GM12878 (cell line): ENCODE data around the gene TANC1. TPM values are rescaled to one million over a fixed set of nuclear protein-coding genes. Genes with fewer than 3 reads are reported as not detected.

Experiments used
- ATAC-seq: fragments of 200-7000 bp; cut with Tn5 transposase; 3 replicates; pipeline ENCODE4 v1.9.1; 2020; ENCODE audit warnings: mild to moderate bottlenecking, moderate library complexity
- BruUV-seq: library from RNA; stranded (reverse); fragments of 400-500 nt; replicated peaks from 2 replicates; lab custom pipeline; 2021; lab: Mats Ljungman, UMichigan
- CTCF ChIA-PET: fragments of 300-600 bp; sonication (Branson Sonifier 250); formaldehyde crosslinking; extraction: SDS; loops from one replicate; lab custom pipeline; 2021; ENCODE audit warnings: inconsistent platforms; lab: Yijun Ruan, JAX
- POLR2A ChIA-PET: fragments of 350-600 bp; formaldehyde crosslinking; extraction: SDS; loops from one replicate; lab custom pipeline; 2021; ENCODE audit warnings: inconsistent platforms; lab: Charles Lee
- RAD21 ChIA-PET: fragments of 300-600 bp; sonication (Branson Sonifier 250); formaldehyde crosslinking; loops from one replicate; lab custom pipeline; 2023; ENCODE audit warnings: antibody characterized with exemption; ENCODE audit not compliant: unreplicated experiment; lab: Charles Lee
- SMC1A ChIA-PET: fragments of 300-600 bp; sonication (Branson Sonifier 250); formaldehyde crosslinking; loops from one replicate; lab custom pipeline; 2023; ENCODE audit not compliant: unreplicated experiment, uncharacterized antibody; lab: Charles Lee
- DNase-seq: peaks from one replicate; pipeline ENCODE4 v3.0.0-alpha.2; 2011; ENCODE audit warnings: low read depth, low spot score
- FAIRE-seq: peaks from 3 replicates; lab custom pipeline; 2011; peaks lifted over from hg19 to GRCh38; lab: Jason Lieb, UNC
- H2AFZ ChIP-seq: 2 replicates; pipeline ENCODE4 v1.6.0; 2011; ENCODE audit warnings: low read depth, low read length, control low read depth; ENCODE audit not compliant: control insufficient read depth
- H3K27ac ChIP-seq: 2 replicates; pipeline ENCODE4 v1.5.1; 2011; ENCODE audit warnings: control low read depth; ENCODE audit not compliant: control insufficient read depth, insufficient read depth
- H3K27me3 ChIP-seq, 2 experiments: replicated peaks in 1 of 2; 2 replicates each; pipeline versions ENCODE4 v1.6.0 to v1.6.1; 2011; ENCODE audit warnings: low read length in 1 of 2; ENCODE audit not compliant: control insufficient read depth in 2 of 2, insufficient read depth in 2 of 2
- H3K36me3 ChIP-seq, 2 experiments: 2 replicates each; pipeline ENCODE4 v1.5.1; 2011; ENCODE audit warnings: low read length in 1 of 2; ENCODE audit not compliant: control insufficient read depth in 2 of 2, insufficient read depth in 2 of 2
- H3K4me1 ChIP-seq: 2 replicates; pipeline ENCODE4 v1.6.1; 2011; ENCODE audit warnings: mild to moderate bottlenecking, low read length, moderate library complexity, mixed read lengths; ENCODE audit not compliant: control insufficient read depth, insufficient read depth
- H3K4me2 ChIP-seq: 2 replicates; pipeline ENCODE4 v1.6.0; 2011; ENCODE audit warnings: control low read depth; ENCODE audit not compliant: control insufficient read depth, insufficient read depth
- H3K4me3 ChIP-seq: fragments of 200-600 bp; sonication (generic); 2 replicates; pipeline ENCODE4 v1.5.1; 2016
- H3K79me2 ChIP-seq: 2 replicates; pipeline ENCODE4 v1.6.0; 2011; ENCODE audit warnings: low read length; ENCODE audit not compliant: control insufficient read depth, insufficient read depth
- H3K9ac ChIP-seq: 2 replicates; pipeline ENCODE4 v1.8.0; 2011; ENCODE audit warnings: low read length, control low read depth, mixed read lengths; ENCODE audit not compliant: control insufficient read depth, insufficient read depth
- H3K9me3 ChIP-seq: replicated peaks from 3 replicates; pipeline ENCODE4 v1.5.1; 2011; ENCODE audit warnings: mild to moderate bottlenecking, low read length; ENCODE audit not compliant: control insufficient read depth, insufficient read depth
- H4K20me1 ChIP-seq: 2 replicates; pipeline ENCODE4 v1.6.0; 2011; ENCODE audit not compliant: control insufficient read depth, insufficient read depth
- CHD4 ChIP-seq: fragments of 200-600 bp; sonication (generic); IDR thresholded peaks from 2 replicates; pipeline ENCODE4 v1.6.1; 2016; ENCODE audit warnings: mild to moderate bottlenecking
- EGR1 ChIP-seq, 2 experiments: IDR thresholded peaks; 1 replicate in 1 of 2; 2 replicates in 1 of 2; pipeline ENCODE4 v1.6.1; 2011 to 2012; ENCODE audit warnings: low read depth in 2 of 2, low read length in 2 of 2, borderline replicate concordance in 1 of 2, mild to moderate bottlenecking in 1 of 2, moderate library complexity in 1 of 2
- FOXK2 ChIP-seq: fragments of 450-650 bp; IDR thresholded peaks from 2 replicates; pipeline ENCODE4 v1.6.1; 2017; ENCODE audit warnings: mild to moderate bottlenecking, moderate library complexity
- GABPA ChIP-seq: IDR thresholded peaks from 2 replicates; pipeline ENCODE4 v1.6.1; 2014; ENCODE audit warnings: antibody characterized with exemption, low read depth, mild to moderate bottlenecking, inconsistent platforms
- HCFC1 ChIP-seq: fragments of 150-350 bp; IDR thresholded peaks from 2 replicates; pipeline ENCODE4 v1.6.1; 2014; ENCODE audit warnings: low read length
- IRF4 ChIP-seq: IDR thresholded peaks from 2 replicates; pipeline ENCODE4 v1.6.1; 2011; ENCODE audit warnings: low read depth, low read length
- JUND ChIP-seq: IDR thresholded peaks from 2 replicates; pipeline ENCODE4 v1.6.1; 2012; ENCODE audit warnings: low read depth, mild to moderate bottlenecking, low read length, improper control_type of control experiment, moderate library complexity
- SMAD5 ChIP-seq: IDR thresholded peaks from 2 replicates; pipeline ENCODE4 v1.6.1; 2016; ENCODE audit warnings: antibody characterized with exemption, low read depth
- SP1 ChIP-seq: IDR thresholded peaks from one replicate; pipeline ENCODE4 v1.6.1; 2011; ENCODE audit warnings: low read depth, low read length
- TARDBP ChIP-seq: IDR thresholded peaks from 2 replicates; pipeline ENCODE4 v1.6.1; 2016; ENCODE audit warnings: borderline replicate concordance
- ZBED1 ChIP-seq: IDR thresholded peaks from 2 replicates; pipeline ENCODE4 v1.6.1; 2016; ENCODE audit warnings: borderline replicate concordance
- ZBTB11 ChIP-seq: fragments of 450-650 bp; formaldehyde crosslinking; IDR thresholded peaks from 2 replicates; pipeline ENCODE4 v1.5.0; 2022; ENCODE audit warnings: mild to moderate bottlenecking, missing genetic modification characterization
- ZNF207 ChIP-seq: fragments of 450-650 bp; IDR thresholded peaks from 2 replicates; pipeline ENCODE4 v1.6.1; 2014; ENCODE audit warnings: antibody characterized with exemption, mild to moderate bottlenecking, borderline replicate concordance
- ZNF622 ChIP-seq: fragments of 450-650 bp; IDR thresholded peaks from 2 replicates; pipeline ENCODE4 v1.6.1; 2017; ENCODE audit warnings: mild to moderate bottlenecking, inconsistent platforms
- WGBS: methylation state at CpG from one replicate; pipeline ENCODE4 v1.1.6; 2016; ENCODE audit warnings: low lambda C conversion rate; ENCODE audit not compliant: insufficient replicate concordance, insufficient coverage; ENCODE audit errors: missing lambda C conversion rate; 5-methylcytosine and 5-hydroxymethylcytosine counted together
- in situ Hi-C: fragments of 300-500 bp; cut with MboI; formaldehyde crosslinking; loops from 9 replicates; pipeline ENCODE4 v1.14.3; 2018; ENCODE audit warnings: mixed read lengths
- intact Hi-C: fragments of 100-400 bp; cut with micrococcal nuclease; formaldehyde crosslinking; loops from one replicate; pipeline ENCODE4 v1.14.2; 2022; ENCODE audit not compliant: unreplicated experiment
- polyA plus RNA-seq, 11 experiments: library from polyadenylated mRNA; depleted of rRNA in 4 of 11; unstranded in 6 of 11; stranded (reverse) in 5 of 11; fragments of >200 nt; fragmentation: Nextera tagmentation in 4 of 11; fragmentation: Illumina TruSeq in 1 of 11; extraction: Ambion mirVana in 4 of 11; extraction: Trizol in 1 of 11; gene quantifications; 1 replicate in 1 of 11; 2 replicates in 10 of 11; pipeline versions ENCODE4 v1.2.1 to v1.2.3, GENCODE V29; 2011 to 2016; ENCODE audit warnings: inconsistent platforms in 2 of 11, missing spikeins in 2 of 11, low read depth in 1 of 11
- total RNA-seq, 4 experiments: library from RNA; depleted of rRNA in 3 of 4; stranded (reverse); fragments of >200 nt in 3 of 4; fragmentation: Illumina TruSeq in 1 of 4; extraction: Trizol in 1 of 4; gene quantifications; 2 replicates each; pipeline versions ENCODE4 v1.2.1 to v1.2.3, GENCODE V29; 2013 to 2021
- TF ChIP-seq, protein P1 (sequence below): IDR thresholded peaks from 2 replicates; pipeline ENCODE4 v1.6.1; 2012; ENCODE audit warnings: mild to moderate bottlenecking, low read depth, low read length
- TF ChIP-seq, protein P2 (sequence below): IDR thresholded peaks from 2 replicates; pipeline ENCODE4 v1.6.1; 2011; ENCODE audit warnings: borderline replicate concordance, low read depth, mild to moderate bottlenecking, moderate library complexity, low read length; ENCODE audit not compliant: insufficient read depth, poor library complexity, severe bottlenecking

Gene TANC1
- total and polyA plus RNA-seq, 10 of the 15 experiments (the other 5 are each of a cell fraction or from before 2014, with no cell fraction given), result 0.05 to 5.0 (median 0.34) TPM

GRCh38 chr2:158973116-158973956 lies 4.9 kb downstream of the TANC1 start:
- Histone ChIP-seq H3K9ac (no peak overlapping the region), H3K36me3 (no peaks in the 10 kb centered on the region), H3K4me3 (no peak overlapping the region), H4K20me1 (no peaks in the 10 kb centered on the region), H2AFZ (no peak overlapping the region), H3K4me1 (no peaks in the 10 kb centered on the region), H3K4me2 (no peak overlapping the region), H3K9me3 (no peaks in the 10 kb centered on the region), H3K79me2 (no peaks in the 10 kb centered on the region), H3K27me3 (peaks cover 4 to 10% of the 10 kb centered on the region in 2 experiments), H3K27ac (no peak overlapping the region)
- ATAC-seq (no peak), DNase-seq (no peak), FAIRE-seq (no peak)
- 75% methylated on average over 8 of the region's 8 CpGs for WGBS
- RAD21 ChIA-PET, result no interaction called here
- intact Hi-C loops (no loop called here), in situ Hi-C loops (no loop called here)
- SMC1A ChIA-PET, result no interaction called here
- CTCF ChIA-PET, result no interaction called here
- no TSS peak for BruUV-seq
- POLR2A ChIA-PET, result no interaction called here
- TF ChIP-seq ZNF207 (no peak), SMAD5 (no peak), ZBTB11 (CRISPR knock-in tag) (no peak), ZNF622 (no peak), FOXK2 (no peak), CHD4 (no peak), JUND (no peak), EGR1 (IDR thresholded peaks at IDR 0.05; ENCODE audit: borderline replicate concordance in 1 of 2, low read depth in 2 of 2, low read length in 2 of 2) (no peak), IRF4 (no peak), ZBED1 (no peak), SP1 (no peak), GABPA (no peak), HCFC1 (no peak), TARDBP (no peak)
- TF ChIP-seq, protein P1, sequence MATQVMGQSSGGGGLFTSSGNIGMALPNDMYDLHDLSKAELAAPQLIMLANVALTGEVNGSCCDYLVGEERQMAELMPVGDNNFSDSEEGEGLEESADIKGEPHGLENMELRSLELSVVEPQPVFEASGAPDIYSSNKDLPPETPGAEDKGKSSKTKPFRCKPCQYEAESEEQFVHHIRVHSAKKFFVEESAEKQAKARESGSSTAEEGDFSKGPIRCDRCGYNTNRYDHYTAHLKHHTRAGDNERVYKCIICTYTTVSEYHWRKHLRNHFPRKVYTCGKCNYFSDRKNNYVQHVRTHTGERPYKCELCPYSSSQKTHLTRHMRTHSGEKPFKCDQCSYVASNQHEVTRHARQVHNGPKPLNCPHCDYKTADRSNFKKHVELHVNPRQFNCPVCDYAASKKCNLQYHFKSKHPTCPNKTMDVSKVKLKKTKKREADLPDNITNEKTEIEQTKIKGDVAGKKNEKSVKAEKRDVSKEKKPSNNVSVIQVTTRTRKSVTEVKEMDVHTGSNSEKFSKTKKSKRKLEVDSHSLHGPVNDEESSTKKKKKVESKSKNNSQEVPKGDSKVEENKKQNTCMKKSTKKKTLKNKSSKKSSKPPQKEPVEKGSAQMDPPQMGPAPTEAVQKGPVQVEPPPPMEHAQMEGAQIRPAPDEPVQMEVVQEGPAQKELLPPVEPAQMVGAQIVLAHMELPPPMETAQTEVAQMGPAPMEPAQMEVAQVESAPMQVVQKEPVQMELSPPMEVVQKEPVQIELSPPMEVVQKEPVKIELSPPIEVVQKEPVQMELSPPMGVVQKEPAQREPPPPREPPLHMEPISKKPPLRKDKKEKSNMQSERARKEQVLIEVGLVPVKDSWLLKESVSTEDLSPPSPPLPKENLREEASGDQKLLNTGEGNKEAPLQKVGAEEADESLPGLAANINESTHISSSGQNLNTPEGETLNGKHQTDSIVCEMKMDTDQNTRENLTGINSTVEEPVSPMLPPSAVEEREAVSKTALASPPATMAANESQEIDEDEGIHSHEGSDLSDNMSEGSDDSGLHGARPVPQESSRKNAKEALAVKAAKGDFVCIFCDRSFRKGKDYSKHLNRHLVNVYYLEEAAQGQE, result no peak
- TF ChIP-seq, protein P2, sequence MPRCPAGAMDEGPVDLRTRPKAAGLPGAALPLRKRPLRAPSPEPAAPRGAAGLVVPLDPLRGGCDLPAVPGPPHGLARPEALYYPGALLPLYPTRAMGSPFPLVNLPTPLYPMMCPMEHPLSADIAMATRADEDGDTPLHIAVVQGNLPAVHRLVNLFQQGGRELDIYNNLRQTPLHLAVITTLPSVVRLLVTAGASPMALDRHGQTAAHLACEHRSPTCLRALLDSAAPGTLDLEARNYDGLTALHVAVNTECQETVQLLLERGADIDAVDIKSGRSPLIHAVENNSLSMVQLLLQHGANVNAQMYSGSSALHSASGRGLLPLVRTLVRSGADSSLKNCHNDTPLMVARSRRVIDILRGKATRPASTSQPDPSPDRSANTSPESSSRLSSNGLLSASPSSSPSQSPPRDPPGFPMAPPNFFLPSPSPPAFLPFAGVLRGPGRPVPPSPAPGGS, result no peak
